Measurements from ENCODE around the gene CEP20. TPM values are rescaled to one million over a fixed set of nuclear protein-coding genes. Genes with fewer than 3 reads are reported as not detected.

The CEP20 gene
- total RNA-seq, 1 experiment from 2014 or later, result 36.9 TPM

GRCh38 chr16:15830832-15831451 is 57.5 kb downstream of the CEP20 start:
- H3K56ac ChIP-seq (ENCODE audit: insufficient read length, low read depth, low read length), result no peak overlapping the region
- no peaks in the 10 kb centered on the region for H4K20me1 ChIP-seq (ENCODE audit: control insufficient read depth, insufficient read depth, insufficient read length)
- H2BK5ac ChIP-seq (ENCODE audit: insufficient read length, low read length), result no peak overlapping the region
- H3K36me3 Mint-ChIP-seq (ENCODE audit: insufficient read depth in 1 of 3, low read depth in 3 of 3), result no peaks in the 10 kb centered on the region
- no peaks in the 10 kb centered on the region for H3K79me2 ChIP-seq (ENCODE audit: insufficient read depth, low read length)
- no peak overlapping the region for H3T11ph ChIP-seq (ENCODE audit: low read length)
- no peaks in the 10 kb centered on the region for H3K9me3 Mint-ChIP-seq
- H4K8ac ChIP-seq (replicated peaks; ENCODE audit: insufficient read length, low read depth, low read length), result no peak overlapping the region
- H3K27me3 Mint-ChIP-seq (ENCODE audit: low read depth), result no peaks in the 10 kb centered on the region
- H4K5ac ChIP-seq (ENCODE audit: insufficient read length, low read depth, low read length), result no peak overlapping the region
- H3K9ac ChIP-seq (ENCODE audit: extremely low read depth, insufficient read length, low read length), result no peak overlapping the region
- no peak overlapping the region for H2BK15ac ChIP-seq (ENCODE audit: low read depth, low read length)
- no peak overlapping the region for H3K27ac ChIP-seq (ENCODE audit: insufficient read length, low read depth, low read length)
- H3K23me2 ChIP-seq (ENCODE audit: insufficient read length, low read depth, low read length, poor library complexity, severe bottlenecking), result no peaks in the 10 kb centered on the region
- H3K14ac ChIP-seq (ENCODE audit: insufficient read depth, low read length), result no peak overlapping the region
- no peak overlapping the region for H3K4ac ChIP-seq (ENCODE audit: low read depth, low read length)
- H2BK20ac ChIP-seq (ENCODE audit: low read depth, low read length, poor library complexity, severe bottlenecking), result no peak overlapping the region
- no peak for DNase-seq
- H3K18ac ChIP-seq (ENCODE audit: insufficient read length, low read depth, low read length), result no peak overlapping the region
- no peaks in the 10 kb centered on the region for H3K27me3 ChIP-seq (ENCODE audit: insufficient read depth, low read length)
- H3K23ac ChIP-seq (ENCODE audit: insufficient read length, low read depth, low read length), result no peak overlapping the region
- no peaks in the 10 kb centered on the region for H3K9me3 ChIP-seq (ENCODE audit: control insufficient read depth, low read depth, low read length)
- H3K4me2 ChIP-seq (ENCODE audit: insufficient read depth, insufficient read length, low read length), result no peak overlapping the region
- no peaks in the 10 kb centered on the region for H3K4me1 ChIP-seq (ENCODE audit: insufficient read depth, low read length)
- H3K27ac Mint-ChIP-seq, result no peak overlapping the region
- H2BK12ac ChIP-seq (ENCODE audit: insufficient read length, low read depth, low read length), result no peak overlapping the region
- no CpG with 5 or more reads among the region's 6 CpGs for WGBS (ENCODE audit: extremely low coverage, insufficient read length, low lambda C conversion rate)
- H2AFZ ChIP-seq (ENCODE audit: low read length), result no peak overlapping the region
- no peak overlapping the region for H3K4me3 Mint-ChIP-seq
- TF ChIP-seq, protein P1, sequence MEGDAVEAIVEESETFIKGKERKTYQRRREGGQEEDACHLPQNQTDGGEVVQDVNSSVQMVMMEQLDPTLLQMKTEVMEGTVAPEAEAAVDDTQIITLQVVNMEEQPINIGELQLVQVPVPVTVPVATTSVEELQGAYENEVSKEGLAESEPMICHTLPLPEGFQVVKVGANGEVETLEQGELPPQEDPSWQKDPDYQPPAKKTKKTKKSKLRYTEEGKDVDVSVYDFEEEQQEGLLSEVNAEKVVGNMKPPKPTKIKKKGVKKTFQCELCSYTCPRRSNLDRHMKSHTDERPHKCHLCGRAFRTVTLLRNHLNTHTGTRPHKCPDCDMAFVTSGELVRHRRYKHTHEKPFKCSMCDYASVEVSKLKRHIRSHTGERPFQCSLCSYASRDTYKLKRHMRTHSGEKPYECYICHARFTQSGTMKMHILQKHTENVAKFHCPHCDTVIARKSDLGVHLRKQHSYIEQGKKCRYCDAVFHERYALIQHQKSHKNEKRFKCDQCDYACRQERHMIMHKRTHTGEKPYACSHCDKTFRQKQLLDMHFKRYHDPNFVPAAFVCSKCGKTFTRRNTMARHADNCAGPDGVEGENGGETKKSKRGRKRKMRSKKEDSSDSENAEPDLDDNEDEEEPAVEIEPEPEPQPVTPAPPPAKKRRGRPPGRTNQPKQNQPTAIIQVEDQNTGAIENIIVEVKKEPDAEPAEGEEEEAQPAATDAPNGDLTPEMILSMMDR (conservative IDR thresholded peaks at IDR 0.05), result no peak
- H2AK5ac ChIP-seq (ENCODE audit: insufficient read length, low read length), result no peak overlapping the region
- no peak overlapping the region for H4K91ac ChIP-seq (ENCODE audit: insufficient read length, low read depth, low read length)
- no peaks in the 10 kb centered on the region for H3K79me1 ChIP-seq (ENCODE audit: insufficient read depth, low read depth, low read length, poor library complexity, severe bottlenecking)
- no peak overlapping the region for H2BK120ac ChIP-seq (ENCODE audit: low read depth, low read length, poor library complexity, severe bottlenecking)
- peaks cover 2 to 3% of the 10 kb centered on the region in 2 experiments; a peak in 1 of 4 replicates for H3K4me1 Mint-ChIP-seq
